ENCODE results near the gene LRP3.

The LRP3 gene

DNA sequence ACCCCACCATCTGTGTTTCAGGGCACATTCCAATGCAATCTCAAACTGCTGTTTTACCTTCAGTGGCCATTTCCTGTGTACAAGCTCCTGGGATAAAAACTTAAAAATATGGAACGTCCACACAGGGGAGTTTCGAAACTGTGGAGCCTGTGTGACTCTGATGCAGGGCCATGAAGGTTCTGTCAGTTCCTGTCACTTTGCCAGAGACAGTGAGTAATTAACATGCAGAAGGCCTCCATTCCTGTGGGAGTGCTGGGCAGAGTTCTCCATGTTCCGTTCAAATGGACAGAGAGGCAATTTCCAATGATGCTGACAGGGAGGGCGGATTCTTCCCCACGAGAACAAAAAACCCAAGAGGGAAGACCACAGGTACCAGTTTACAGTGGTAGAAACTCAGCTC, 37.8 kb upstream of the LRP3 start:
- TF ChIP-seq, protein P1, sequence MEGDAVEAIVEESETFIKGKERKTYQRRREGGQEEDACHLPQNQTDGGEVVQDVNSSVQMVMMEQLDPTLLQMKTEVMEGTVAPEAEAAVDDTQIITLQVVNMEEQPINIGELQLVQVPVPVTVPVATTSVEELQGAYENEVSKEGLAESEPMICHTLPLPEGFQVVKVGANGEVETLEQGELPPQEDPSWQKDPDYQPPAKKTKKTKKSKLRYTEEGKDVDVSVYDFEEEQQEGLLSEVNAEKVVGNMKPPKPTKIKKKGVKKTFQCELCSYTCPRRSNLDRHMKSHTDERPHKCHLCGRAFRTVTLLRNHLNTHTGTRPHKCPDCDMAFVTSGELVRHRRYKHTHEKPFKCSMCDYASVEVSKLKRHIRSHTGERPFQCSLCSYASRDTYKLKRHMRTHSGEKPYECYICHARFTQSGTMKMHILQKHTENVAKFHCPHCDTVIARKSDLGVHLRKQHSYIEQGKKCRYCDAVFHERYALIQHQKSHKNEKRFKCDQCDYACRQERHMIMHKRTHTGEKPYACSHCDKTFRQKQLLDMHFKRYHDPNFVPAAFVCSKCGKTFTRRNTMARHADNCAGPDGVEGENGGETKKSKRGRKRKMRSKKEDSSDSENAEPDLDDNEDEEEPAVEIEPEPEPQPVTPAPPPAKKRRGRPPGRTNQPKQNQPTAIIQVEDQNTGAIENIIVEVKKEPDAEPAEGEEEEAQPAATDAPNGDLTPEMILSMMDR (IDR thresholded peaks at IDR 0.05; ENCODE audit: low read depth, low read length), result no peak
- DNase-seq, result no peak
- Histone ChIP-seq H3K4me1 (no peaks in the 10 kb centered on the region), H3K27me3 (no peaks in the 10 kb centered on the region), H3K36me3 (no peaks in the 10 kb centered on the region), H3K9me3 (no peaks in the 10 kb centered on the region), H3K4me3 (ENCODE audit: low read depth, low read length) (no peak overlapping the region)

DNA sequence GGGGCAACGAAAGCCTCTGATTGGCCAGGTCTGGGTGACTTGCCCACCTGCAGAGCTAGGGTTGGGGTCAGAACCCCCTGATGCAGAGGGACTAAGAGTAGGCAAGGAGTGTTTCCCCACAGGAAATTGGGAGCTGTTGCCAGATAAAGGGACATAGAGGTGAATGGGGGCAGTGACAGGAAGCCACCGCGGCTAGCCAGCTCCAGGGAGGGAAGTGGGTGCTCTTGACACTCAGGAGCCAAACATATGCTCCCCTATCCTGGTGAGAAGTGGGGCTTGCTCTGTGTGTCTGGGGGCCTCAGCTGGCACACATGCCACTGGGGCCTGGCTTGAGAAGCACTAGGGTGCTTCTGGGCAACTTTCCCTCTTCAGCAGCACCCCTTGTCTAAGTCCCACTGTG, 36.2 kb upstream of the LRP3 start:
- TF ChIP-seq, protein P1 (IDR thresholded peaks at IDR 0.05; ENCODE audit: low read depth, low read length), result no peak
- H3K36me3 ChIP-seq, result no peaks in the 10 kb centered on the region
- H3K4me3 ChIP-seq (ENCODE audit: low read depth, low read length), result no peak overlapping the region
- DNase-seq, result no peak
- no peaks in the 10 kb centered on the region for H3K4me1 ChIP-seq
- H3K27me3 ChIP-seq, result no peaks in the 10 kb centered on the region
- no peaks in the 10 kb centered on the region for H3K9me3 ChIP-seq

DNA sequence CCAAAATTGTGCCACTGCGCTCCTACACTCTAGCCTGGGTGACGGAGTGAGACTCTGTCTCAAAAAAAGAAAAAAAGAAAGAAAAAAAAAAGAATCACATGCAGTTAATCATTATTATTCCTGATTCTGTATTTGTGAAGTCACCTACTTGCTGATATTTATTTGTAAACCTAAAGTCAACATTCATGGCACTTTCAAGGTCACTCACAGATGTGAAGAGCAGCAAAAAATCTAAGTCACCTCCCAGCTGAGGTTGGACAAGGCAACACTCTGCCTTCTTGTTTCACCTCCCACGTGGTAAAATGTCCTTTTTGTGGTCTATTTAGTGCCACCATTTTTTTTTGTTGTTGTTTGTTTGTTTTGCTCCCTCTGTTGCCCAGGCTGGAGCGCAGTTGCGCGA, 35.8 kb upstream of the LRP3 start:
- H3K4me1 ChIP-seq, result no peaks in the 10 kb centered on the region
- DNase-seq, result no peak
- H3K9me3 ChIP-seq, result no peaks in the 10 kb centered on the region
- no peaks in the 10 kb centered on the region for H3K27me3 ChIP-seq
- H3K36me3 ChIP-seq, result no peaks in the 10 kb centered on the region
- TF ChIP-seq, protein P1 (IDR thresholded peaks at IDR 0.05; ENCODE audit: low read depth, low read length), result no peak
- H3K4me3 ChIP-seq (ENCODE audit: low read depth, low read length), result no peak overlapping the region

DNA sequence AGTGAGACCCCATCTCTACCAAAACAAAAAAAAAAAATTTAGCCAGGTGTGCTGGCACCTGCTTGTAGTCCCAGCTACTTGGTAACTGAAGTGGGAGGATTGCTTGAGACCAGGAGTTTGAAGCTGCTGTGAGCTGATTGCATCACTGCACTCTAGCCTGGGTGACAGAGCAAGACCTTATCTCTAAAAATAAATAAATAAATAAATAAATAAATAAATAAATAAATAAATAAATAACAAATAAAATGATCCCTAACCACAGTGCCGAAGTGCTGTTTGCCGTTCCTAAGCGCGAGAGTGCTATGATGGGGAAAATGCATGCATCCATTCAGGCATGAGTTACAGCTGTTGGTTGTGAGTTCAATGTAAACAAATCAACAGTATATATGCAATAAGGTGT, 35.0 kb upstream of the LRP3 start:
- Histone ChIP-seq H3K36me3 (no peaks in the 10 kb centered on the region), H3K27me3 (no peaks in the 10 kb centered on the region), H3K4me3 (ENCODE audit: low read depth, low read length) (no peak overlapping the region), H3K4me1 (no peaks in the 10 kb centered on the region), H3K9me3 (no peaks in the 10 kb centered on the region)
- TF ChIP-seq, protein P1 (IDR thresholded peaks at IDR 0.05; ENCODE audit: low read depth, low read length), result no peak
- DNase-seq, result no peak

DNA sequence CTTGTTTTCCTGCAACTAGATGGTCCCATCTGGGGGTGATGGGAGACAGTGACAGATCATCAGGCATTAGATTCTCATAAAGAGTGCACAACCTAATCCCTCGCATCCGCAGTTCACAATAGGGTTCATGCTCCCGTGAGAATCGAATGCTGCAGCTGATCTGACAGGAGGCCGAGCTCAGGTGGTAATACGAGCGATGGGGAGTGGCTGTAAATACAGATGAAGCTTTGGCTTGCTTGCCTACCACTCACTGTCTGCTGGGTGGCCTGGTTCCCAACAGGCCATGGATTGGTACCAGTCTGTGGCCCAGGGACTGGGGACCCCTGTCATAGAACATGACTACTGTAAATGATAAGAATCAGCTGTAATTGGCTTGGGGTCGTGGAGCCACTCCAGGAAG, 34.2 kb upstream of the LRP3 start:
- Histone ChIP-seq H3K4me1 (no peaks in the 10 kb centered on the region), H3K27me3 (no peaks in the 10 kb centered on the region), H3K36me3 (no peaks in the 10 kb centered on the region), H3K4me3 (ENCODE audit: low read depth, low read length) (no peak overlapping the region), H3K9me3 (no peaks in the 10 kb centered on the region)
- TF ChIP-seq, protein P1 (IDR thresholded peaks at IDR 0.05; ENCODE audit: low read depth, low read length), result no peak
- no peak for DNase-seq

DNA sequence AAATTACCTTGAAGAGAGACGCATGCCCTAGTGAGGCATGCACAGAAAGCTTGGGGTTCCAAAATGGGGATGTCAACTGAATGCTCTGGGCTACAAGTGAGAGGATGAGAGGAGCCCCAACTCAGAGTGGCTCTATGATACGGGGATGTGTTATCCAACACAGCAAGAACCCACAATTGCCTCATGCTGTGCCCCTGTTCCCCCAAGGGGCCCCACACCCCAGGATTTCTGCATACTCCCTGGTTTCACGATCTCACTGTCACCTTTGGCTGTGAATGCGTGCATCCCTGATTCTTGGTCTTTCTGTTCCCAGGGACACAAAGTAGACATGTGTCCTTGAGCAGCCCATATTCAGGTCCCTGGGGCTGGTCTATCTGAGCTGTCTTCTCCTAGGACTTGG, 32.9 kb upstream of the LRP3 start:
- H3K4me1 ChIP-seq, result no peaks in the 10 kb centered on the region
- no peak overlapping the region for H3K4me3 ChIP-seq (ENCODE audit: low read depth, low read length)
- H3K36me3 ChIP-seq, result no peaks in the 10 kb centered on the region
- no peak for DNase-seq
- TF ChIP-seq, protein P1 (IDR thresholded peaks at IDR 0.05; ENCODE audit: low read depth, low read length), result no peak
- H3K27me3 ChIP-seq, result no peaks in the 10 kb centered on the region
- no peaks in the 10 kb centered on the region for H3K9me3 ChIP-seq
